GM18861 (cell line): ENCODE results near the gene CRYGB.
A peak's percentile ranks its signal among the peaks of the same experiment; 100 is the strongest.

ENCODE experiments used
- ATAC-seq: cut with Tn5 transposase; IDR thresholded peaks from one replicate; pipeline ENCODE4 v1.9.1; 2021; ENCODE audit not compliant: unreplicated experiment

CRYGB gene, protein sequence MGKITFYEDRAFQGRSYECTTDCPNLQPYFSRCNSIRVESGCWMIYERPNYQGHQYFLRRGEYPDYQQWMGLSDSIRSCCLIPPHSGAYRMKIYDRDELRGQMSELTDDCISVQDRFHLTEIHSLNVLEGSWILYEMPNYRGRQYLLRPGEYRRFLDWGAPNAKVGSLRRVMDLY

DNA sequence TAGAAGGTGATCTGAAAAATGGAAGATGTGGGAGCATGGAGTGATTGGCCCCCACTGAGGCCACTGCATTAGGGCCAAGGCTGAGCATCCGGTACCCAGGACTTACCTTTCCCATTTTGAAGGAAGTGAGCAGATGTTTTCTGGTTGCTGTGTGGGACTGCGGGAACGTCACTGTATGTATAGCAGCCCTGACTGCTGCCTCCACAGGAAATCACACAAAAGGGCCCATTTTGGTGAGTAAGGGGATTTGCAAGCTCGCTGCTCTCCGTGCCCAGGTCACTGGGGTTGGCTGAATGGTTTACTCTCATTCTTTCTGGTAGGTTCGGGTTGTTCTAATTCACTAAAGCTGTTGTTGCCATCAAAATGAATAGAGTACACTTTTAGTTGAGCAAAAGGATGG, at the start of gene CRYGB:
Gene CRYGB (minus strand): TSS at position 153 of the 400 bp plus-strand sequence. CDS start 38 bp downstream, at position 115.
- no peak for ATAC-seq

DNA sequence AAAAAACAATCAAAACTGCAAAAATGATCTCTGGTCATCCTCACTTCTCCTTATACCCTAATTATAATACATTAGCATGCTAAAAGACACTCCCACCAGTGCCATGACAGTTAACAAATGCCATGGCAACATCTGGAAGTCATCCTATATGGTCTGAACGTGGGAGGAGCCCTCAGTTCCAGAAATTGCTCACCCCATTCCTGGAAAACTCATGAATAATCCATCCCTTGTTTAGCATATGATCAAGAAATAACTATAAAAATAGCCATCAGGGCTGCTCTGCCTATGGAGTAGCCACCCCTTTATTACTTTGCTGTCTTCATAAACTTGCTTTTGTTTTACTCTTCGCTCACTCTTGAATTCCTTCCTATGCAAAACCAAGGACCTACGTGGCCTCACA, 49.6 kb upstream of the CRYGB start:
- ATAC-seq: no peak

DNA sequence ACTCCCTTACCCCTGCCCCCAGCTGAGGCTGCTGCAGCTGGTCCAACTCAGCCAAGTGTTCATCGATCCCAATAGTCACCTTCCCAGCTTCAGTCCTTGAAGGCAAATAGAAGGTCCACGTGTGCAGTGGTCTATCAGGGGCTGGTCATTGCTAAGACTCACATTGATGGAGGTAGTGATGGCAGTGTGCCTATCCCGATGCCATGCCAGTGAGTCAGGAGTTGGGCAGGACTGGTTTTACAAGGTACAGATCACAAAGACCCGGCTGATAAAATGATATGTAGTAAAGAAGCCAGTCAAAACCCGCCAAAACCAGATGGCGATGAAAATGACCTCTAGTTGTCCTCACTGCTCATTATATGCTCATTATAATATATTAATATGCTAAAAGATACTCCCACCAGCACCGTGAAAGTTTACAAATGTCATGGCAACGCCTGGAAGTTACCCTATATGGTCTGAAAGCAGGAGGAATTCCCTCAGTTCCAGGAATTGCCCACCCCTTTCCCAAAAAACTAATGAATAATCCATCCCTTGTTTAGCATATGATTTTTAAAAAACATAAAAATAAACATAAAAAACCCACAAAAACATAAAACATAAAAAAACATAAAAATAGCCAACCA, 46.8 kb upstream of the CRYGB start:
- ATAC-seq: no peak

DNA sequence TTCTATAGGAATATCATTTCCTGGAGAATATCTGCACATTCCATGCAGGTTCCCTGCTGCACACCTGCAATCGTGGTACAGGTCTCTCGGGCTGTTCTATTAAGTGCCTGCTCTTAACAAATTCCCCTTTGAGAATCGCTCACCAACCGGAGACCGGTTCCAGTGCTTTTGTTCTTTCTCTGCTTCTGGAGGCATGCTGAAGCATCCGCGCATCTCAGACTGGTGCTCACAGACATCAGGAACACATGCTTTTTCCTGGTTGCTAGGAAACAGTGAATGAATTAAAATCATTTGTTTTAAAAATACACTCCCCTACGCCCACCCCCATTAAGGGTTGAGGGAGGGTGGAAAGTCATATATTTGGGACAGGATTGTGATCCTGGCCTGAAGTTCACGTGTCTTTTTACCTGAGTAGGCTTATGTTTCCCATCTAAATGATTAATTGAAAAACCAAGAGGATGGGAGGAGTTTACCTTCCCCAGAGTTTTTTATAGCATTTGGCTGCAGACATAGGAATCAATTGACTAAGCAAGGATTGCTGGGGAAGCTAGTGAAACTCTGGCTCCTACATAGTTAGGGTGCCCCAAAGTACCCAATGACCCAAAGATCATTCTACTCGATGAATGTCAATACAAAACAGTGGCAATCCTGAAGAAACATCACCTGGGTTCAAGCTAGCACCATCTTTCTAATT, 44.0 kb upstream of the CRYGB start, which contains the start of gene C2orf80:
Gene C2orf80 (minus strand): TSS at position 221 of the 694 bp plus-strand sequence. CDS start 3,044 bp downstream, outside the sequence.
- no peak for ATAC-seq

DNA sequence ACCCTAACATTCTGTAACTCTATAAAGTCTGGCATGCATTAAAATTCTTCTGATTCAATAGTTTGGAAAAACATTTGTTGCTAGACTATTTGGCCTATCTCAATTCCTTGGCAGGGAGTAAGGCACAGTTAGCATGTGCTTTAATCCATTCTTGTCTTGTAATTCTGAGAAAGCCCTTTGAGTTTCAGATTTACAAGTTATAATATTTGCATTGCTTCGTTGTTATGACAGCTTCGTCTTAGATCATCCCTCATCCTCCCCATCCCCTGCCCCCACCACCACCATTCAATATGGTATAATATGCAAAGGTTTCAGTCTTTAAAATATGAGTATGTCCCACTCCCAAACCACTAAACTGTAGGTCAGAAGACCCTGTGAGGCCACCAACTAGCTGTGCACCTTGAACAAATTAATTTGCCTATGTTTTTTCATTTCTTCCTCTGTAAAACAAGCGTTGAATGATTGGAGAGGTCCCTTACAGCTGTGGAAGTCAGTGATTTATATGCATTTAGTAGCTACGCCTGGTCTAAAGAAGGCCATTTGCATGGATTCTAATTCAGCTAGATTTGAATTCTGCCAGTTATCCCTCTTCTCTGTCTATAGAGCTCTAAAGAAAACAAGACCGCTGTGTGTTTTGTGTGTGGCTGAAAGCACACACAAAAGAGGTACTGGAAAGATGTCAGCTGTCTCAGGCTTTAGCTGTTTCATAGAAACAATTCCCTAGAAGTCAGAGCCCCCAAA, 43.3 kb upstream of the CRYGB start:
- no peak for ATAC-seq

DNA sequence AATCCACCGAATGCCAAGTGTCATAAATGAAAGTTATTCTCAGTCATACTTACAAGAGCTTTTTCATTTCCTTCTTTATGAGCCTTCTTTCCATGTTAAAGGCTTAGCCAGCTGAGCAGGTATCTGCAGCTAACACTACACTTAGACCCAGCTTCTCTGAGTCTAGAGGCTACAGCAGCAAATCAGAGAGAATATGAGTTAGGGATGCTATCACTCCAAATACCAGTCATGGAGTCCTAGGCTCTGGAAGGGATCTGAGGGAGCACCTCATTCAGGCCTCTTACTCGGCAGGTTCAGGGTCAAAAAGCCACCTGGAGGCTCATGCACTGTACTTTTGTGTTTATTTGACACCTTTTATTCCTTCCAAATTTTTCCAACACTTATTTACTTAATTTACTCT, 40.9 kb upstream of the CRYGB start:
- no peak for ATAC-seq

DNA sequence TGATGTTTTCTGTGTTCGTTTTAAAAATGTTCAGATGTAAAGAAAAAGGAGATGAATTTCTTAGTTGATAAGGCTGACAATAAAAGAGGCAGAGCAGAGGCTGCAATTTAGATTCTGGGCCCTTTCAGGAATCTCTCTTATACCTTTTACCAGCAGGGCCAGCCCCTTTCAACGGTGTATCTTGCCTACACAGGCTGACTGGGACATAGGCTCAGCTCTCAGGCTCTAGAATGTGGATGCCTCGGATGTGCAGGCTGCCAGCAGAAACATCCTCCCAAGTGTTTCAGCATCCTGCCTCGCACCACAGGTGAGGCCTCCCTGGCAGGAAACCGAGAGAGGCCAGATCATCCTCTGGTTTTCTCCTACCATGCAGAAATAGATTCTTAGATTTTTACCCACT, 40.5 kb upstream of the CRYGB start:
- ATAC-seq: no peak

DNA sequence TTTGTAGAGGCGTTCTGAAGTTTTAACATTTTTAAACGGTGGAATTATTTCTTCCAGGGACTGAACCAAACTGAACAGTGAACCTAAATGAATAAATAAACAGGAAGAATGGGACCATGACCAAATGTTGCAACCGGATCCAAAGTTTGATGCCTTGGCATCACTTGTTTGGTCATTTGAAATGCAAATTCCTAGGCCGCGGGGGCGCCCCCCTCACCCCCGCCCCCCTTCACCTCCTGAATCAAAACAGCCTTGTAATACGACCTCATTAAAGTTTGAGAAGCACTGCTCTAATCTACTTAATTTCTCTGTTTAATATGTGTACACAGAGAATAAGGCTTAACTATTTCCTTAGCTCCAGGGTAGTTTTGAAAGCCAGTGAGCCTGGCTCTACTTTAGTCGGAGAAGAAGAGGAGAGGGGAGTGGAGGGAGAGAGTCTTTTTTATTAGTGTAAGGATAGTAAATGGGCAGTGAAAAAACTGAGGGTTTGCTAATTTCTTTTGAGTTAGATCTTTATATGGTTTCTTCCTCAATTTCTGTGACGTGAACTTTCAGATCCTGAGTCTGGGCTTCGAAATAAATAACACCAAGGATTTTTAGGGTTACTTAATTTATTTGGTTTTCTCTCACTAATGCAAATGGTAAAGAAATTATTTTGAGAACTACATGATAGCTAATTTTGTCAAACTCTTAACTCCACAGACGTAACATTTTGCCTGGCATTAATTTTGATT, 38.2 kb upstream of the CRYGB start:
- no peak for ATAC-seq

DNA sequence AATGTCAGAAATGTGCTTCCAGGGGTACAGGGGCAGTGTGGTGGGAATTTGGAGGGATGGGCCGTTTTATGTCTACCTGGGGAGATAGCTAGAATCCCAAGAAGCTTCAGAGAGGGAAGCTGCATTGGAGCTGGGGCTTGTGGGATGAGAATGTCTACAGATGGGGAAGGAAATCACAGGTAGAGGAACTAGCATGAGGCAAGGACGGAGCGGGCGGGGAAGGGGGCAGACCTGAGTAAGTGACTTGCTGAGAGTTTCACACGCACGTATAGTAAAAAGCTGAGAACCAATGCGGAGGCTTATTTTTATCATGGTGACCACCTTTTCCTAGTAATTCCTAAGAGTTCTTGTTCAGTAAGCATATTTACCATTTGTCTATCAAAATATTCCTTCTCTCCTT, 37.6 kb upstream of the CRYGB start:
- ATAC-seq: no peak

DNA sequence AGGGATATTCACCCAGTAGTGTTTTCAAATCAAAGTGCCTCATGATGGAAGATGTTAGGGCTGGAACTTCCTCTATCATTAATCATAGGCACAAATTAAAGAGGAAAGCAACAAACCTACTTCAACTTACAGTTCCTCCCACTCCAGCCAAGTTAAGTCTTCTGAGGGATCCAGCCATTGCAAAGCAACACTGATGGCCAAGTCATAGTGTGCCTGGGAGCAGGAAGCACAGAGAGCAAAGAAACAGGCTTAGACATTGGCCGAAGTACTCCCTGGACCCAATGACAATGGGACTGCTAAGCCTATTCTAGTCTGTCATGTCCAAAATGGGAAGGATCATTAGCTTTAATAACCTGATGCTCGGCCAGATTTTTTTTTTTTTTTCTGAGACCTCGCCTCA, 36.9 kb upstream of the CRYGB start:
- no peak for ATAC-seq

DNA sequence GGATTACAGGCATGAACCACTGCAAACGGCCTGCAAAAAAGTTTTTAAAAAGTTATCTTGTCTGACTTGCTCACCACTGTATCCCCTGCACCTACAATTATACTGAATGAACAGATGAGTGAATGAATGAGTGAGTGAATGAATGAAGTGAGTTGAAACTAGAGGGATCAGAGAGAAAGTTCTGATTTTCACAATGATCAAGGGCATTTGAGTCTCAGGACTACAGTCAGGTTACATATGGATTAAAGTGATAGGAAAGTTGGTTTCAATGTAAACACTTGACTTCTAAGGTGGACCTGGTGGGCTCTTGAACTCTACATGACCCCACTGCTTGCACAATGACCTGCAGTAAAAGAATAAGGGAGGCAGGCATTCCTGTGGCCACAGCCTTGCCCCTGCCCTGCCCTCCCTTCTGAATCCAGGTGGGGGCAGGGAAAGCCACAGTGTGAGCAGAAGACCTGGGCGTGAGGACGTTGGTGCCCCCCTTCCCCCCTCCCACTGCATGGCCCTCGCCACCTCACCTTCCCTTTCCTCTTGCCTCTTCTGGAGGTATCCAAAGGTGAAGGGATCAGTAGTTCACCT, 33.2 kb upstream of the CRYGB start:
- ATAC-seq: no peak

DNA sequence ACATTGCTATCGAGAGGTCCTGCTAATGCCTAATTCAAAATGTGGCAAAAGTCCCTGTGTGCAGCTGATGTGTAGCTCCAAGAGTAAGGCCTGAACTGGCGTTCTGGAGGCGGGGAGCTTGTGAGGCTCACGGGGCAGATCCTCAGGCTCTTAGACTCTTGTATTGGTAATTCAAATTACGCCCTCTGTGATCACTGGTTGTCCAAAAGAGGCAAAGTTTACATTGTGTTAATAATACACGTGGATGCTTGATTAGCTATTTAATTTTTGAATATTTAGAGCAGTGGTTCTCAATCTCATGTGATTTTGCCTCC, 29.8 kb upstream of the CRYGB start:
- ATAC-seq: no peak

DNA sequence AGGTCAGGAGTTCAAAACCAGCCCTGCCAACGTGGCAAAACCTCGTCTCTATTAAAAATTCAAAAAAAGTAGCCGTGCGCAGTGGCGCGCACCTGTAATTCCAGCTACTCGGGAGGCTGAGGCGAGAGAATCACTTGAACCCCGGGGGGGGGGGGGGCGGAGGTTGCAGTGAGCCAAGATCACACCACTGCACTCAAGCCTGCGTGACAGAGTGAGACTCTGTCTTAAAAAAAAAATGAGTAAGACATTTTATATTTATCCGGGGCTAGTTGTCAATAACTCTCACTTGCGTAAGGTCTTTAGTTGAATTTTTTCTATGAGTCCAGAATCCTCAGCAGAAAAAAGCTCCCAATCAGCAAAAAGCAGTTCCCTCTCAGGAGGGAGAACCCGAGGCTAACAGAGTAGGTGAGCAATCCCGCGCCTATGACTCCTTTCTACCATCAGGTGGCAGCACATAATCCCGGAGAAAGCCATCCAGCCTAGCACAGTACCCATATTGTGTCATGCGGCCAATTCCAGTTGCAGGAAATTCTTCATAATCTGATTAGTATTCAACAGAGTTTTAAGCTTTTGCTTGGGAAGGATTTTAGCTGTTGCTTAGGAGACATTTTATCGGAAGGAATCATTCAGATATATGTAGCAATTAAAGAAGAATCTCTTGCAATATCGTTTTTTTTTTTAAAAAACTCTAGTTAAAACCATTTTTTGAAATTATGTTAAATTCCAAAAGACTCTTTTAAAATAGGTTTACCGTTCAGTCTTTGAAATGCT, 29.3 kb upstream of the CRYGB start:
- peak; percentile 95 for ATAC-seq

DNA sequence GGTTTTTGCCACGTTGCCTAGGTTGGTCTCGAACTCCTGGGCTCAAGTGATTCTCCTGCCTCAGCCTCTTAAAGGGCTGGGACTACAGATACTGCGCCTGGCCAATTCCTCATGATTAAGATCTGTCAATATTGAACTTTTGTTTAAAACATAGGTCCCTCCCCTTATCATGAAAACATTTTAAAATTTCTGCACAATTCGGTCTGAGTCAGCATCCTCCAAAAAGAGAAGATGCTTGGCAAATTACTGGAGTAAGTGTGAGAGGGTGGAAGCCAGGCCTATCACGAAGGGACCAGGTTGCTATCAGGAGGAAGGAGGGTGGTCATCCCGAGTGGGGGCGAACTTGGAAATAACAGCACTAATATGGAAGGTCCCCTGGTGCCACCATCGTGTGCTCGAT, 28.2 kb upstream of the CRYGB start:
- no peak for ATAC-seq

DNA sequence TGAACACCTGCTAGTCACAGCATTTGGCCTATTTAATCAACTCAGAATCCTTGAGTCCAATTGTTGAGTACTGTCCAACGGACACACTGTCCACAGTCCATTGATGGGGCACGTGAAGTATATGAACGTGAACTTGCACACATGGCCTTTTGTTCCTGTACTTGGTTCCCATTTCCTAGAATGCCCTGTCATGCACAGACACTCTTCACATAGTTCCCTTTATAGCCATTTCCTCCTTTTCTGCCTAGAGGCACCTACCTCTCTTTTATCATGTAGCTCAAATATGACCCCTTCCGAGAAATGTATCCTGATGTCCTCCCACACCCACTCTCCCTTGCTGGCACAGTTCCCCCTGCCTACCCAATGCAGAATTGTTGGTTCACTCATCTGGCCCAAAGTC, 26.2 kb upstream of the CRYGB start:
- ATAC-seq: no peak

DNA sequence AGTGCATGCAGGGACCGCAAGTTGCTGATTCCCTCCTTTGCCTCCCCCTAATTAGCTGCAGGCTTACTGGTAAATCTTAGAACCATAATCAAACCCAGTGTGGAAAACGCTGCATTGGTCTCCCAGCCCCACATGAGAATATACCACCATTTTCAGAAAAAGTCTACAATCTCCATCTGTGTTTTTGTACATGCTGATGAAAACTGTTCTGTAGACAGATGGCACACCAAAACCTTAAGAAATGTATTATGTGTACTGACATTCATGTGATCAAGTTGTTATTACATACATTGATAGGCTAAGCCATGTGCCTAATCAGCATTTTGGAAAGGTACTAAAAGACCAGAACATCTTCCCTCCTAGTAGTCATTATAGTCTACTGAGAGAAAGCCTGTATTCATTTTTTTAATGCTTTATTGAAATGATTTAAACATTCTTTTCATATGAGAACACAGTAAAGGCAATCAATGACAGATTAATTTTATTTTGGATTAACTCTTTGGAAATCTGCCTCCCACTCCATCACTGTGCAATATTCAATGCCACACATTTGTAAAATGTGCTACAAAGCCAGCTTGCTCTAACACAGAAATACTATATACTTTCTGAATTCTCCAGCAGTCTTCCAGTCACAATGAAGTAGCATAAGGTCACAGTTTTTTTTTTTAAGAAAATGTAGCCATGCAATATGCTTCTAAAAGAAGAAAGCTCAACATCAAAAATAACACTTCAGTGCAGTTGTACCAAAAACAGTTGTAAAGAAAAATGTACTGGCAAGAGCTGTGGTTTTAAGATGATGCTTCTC, 19.2 kb upstream of the CRYGB start:
- no peak for ATAC-seq

DNA sequence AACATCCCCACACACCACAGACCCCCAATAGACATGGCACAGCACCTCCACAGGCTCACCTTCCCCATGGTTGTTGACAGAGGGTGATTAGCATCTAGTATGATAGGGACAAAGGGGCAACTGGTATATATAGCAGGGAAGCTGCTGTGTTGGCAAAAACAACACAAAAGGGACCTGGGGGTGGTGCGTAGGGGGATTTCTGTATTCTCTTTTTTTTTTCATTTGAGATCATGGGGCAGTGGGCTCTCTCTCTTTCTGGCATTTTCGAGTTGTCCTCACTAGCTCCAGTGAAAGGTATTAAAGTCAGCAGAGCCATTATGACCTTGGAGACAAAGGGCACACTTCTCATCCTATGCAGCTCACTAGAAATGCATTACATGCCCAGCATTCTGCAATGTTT, 17.5 kb upstream of the CRYGB start, which contains the start of gene CRYGA:
Gene CRYGA (minus strand): TSS at position 101 of the 400 bp plus-strand sequence. CDS start 33 bp downstream, at position 68.
- ATAC-seq: no peak

DNA sequence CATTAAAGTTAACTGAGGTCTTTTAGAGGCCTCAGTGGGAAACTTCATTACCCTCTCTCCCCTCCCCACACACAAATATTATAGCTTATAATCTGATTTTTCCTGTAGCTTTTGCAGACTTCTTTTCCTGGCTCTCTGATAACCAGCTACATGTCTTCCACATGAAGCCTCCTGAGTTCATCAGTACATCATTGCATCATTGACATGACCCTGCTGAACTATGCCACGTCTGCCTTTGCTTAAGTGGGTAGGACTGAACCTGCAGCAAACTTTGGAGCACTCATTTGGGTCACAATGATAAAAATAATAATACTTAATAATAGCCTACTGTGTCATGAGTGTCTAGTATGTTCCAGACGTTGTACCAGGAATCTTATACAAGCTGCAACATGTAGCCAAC, 10.5 kb upstream of the CRYGB start:
- ATAC-seq: no peak

DNA sequence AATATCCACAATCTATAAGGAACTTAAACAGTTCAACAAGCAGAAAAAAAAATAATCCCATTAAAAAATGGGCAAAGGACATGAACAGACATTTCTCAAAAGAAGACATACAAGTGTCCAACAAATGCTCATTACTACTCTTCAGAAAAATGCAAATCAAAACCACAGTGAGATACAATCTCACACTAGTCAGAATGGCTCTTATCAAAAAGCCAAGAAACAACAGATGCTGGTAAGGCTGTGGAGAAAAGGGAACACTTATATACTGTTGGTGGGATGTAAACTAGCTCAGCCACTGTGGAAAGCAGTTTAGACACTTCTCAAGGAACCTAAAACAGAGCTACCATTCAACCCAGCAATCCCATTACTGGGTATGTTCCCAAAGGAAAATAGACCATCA, 7.2 kb upstream of the CRYGB start:
- no peak for ATAC-seq
